ENCODE results near the gene LRP6.
"Not testable (repeated sequence)": the region's sequence is repeated elsewhere in the genome, so short reads cannot be mapped to it uniquely, and the experiment has no call there.

LRP6 gene

DNA sequence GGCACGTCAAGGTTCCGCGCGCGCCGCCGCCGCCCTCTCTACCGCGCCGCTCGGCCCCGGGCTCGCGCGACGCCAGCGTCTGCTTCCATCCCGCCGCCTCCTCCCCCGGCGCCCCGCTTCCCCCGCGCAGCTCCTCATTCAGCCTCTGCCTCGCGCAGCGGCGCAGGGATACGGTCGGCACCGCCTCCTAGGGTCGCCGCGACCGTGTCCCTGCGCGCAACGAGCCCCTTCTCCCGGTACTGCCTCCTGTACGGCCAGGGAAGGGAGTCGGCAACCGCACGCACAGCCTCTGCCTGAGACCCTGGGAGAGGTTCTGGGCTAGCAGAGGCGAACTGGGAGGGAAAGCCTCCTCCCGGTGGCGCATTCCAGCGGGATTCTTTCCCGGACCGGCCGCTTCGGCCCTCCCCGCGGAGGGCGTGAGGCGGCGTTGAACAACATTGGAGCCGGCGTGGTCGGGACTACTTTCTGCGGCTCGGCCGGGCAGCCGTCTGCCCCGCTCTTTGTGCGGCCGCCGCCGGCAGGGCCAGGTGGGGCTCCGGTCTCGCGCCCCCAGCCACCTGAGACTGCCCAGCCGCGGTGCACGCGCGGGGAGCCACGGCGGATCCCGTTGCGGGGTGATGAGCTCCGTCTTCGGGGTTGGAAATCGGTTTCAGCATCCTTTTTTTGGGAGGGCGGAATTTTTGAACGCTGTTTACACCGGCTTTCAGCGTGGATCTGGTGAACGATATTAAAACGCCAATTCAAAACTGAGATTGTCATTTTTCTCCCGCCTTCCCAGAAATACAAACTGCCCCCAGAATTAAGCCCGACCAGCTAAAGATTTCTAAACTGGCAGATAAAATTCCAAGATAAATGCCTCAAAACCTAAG, at the start of gene LRP6:
Gene LRP6 (minus strand): TSS at position 172 of the 869 bp plus-strand sequence. CDS start 309 bp downstream, outside the sequence.
- DNase-seq (ENCODE audit: low read depth in 2 of 2, low spot score in 1 of 2) = peak; percentile 39 to 52

DNA sequence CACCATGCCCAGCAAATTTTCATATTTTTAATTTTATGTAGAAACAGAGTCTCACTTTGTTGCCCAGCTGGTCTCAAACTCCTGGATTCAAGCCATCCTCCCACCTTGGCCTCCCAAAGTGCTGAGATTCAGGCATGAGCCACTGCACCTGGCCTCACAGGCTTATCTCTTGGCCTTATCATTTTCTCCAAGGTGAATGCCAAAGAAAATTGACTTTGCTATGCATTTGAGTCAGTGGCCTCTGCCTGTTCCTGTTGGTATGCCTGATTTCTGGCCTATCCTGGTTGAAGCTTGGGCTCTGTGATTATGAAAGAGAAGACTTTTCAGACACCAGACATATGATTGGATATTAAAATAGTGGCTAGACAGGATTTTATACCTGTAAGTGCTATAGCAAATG, 49.0 kb upstream of the LRP6 start:
- DNase-seq (ENCODE audit: low read depth in 2 of 2, low spot score in 1 of 2) = no peak

DNA sequence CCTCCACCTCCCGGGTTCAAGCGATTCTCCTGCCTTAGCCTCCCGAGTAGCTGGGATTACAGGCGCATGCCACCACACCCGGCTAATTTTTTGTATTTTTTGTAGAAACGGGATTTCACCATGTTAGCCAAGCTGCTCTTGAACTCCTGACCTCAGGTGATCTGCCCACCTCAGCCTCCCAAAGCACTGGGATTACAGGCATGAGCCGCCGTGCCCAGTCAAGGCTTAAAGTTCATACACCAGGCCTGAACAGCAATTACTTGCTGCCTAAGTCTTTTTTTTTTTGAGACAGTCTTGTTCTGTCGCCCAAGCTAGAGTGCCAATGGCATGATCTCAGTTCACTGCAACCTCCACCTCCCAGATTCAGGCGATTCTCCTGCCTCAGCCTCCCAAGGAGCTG, 43.9 kb upstream of the LRP6 start:
- not testable (repeated sequence) for DNase-seq (ENCODE audit: low read depth in 2 of 2, low spot score in 1 of 2)

DNA sequence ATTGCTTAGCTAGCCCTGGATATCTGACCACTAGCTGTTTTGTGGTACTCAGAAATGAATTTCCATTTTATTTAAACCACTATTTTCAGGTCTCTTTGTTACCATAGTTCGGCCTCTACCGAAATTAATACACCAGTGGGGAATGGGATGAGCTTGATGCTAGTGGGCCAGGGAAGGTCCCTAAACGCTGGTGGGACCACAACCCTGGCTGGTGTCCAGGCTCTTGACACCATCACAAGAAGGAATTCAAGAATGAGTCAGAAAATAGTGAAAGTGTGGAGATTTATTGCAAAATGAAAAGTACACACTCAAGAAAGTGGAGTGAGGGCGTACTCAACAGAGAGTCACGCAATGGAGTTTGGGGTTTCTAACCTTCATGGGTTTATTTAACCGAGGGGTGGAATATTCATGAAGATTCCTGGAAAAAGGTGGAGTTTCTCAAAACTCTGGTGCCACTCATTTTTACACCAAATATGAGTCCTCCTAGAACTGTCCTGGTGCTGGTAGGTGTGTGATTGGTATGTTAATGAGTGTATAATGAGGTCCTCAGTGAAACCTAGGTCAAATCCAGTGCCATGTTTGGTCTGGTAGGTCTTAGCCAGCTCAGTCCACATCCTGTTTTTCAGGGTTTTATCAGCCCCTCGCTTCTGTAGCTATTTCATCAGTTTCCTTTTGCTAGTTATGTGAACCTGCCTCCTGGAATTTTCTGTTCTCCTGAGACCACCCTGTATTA, 38.9 kb upstream of the LRP6 start:
- no peak for DNase-seq (ENCODE audit: low read depth in 2 of 2, low spot score in 1 of 2)

DNA sequence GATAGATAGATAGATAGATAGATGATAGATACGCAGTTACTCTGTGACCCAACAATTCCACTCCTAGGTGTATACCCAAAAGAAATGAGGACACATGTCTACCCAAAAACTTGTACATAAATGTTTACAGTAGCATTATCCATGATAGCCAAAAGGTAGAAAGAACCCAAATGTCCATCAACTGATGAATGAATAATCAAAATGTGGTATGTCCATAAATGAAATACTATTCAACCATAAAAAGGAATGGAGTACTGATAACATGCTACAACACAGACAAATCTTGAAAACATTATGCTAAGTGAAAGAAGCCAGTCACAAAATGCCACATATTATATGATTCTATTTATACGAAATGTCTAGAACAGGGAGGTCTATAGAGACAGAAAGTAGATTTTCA, 36.1 kb upstream of the LRP6 start:
- no peak for DNase-seq (ENCODE audit: low read depth in 2 of 2, low spot score in 1 of 2)

DNA sequence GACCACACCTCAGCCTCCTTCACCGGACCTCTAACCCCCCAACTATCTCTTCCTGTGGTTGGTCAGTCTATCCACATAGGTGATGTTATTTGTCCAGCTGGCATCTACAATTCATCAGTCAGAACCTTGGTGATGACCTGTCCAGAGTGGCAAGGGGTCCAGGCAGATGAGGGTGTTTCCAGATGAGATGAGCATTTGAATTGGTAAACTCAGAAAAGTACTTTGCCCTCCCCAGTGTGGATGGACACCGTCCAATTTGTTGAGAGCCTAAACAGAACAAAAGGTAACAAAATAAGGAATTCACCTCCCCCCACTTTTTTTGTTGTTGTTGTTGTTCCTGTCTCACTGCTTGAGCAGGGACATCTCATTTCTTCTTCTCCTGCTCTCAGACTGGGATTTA, 34.3 kb upstream of the LRP6 start:
- no peak for DNase-seq (ENCODE audit: low read depth in 2 of 2, low spot score in 1 of 2)

DNA sequence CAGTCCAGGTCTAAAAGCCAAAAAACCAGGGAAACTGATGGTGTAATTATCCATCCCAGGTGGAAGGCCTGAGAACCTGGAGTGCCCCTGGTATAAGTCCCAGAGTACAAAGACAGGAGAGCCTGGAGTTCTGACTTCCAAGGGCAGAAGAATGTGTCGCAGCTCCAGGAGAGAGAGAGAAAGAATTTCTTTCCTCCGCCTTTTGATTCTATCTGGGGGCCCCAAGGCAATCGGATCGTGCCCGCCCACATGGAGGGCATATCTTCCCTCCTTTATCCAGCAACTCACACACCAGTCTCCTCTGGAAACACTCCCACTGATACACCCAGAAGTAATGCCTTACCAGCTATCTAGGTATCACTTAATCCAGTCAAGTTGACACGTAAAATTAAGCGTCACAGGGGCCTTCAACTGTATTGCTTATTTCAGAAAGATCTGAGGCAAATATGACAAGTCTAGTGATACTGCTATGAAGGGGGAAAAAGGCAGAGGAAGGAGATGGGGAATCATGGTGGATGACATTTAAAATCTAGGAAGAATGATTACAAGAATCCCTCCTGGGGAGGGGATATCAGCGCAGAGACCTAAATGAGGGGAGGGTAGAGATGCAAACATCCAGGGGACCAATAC, 30.5 kb upstream of the LRP6 start:
- DNase-seq (ENCODE audit: low read depth in 2 of 2, low spot score in 1 of 2) = no peak

DNA sequence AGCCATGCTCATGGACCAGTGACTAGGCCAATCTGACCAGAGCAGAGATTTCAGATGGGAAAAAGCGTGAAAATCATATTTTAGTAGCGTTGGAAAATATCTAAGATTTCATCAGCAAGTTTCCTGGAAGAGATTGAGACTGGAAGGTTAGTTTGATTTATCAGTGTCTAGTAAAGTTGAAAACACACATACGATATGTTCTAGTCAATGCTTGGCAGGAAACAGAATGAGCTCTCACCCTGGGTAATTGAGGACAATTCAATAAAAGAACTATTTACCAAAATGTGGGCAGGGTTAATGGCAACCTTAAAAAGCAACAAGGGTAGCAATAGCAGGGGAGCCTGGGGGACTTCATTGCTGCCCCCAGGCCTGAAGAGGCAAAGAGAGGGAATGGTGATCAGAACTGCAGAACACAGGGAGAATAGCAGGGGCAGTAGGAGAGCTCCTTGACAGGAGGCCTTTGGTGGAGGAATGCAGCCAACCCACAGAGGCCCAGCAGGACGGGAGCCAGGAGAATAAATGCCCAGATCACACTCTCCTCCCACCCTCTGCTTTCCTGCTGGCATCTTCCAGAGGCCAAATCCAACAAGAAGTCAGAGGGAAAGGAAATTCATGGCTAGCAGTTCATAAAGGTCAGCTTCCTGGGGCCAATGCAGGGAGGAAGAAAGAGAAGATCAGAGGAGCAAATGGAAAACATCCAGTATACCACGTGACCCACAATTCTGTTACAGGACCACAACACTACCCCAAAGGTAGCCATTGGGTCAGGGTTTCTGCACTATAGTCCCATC, 27.6 kb upstream of the LRP6 start:
- no peak for DNase-seq (ENCODE audit: low read depth in 2 of 2, low spot score in 1 of 2)

DNA sequence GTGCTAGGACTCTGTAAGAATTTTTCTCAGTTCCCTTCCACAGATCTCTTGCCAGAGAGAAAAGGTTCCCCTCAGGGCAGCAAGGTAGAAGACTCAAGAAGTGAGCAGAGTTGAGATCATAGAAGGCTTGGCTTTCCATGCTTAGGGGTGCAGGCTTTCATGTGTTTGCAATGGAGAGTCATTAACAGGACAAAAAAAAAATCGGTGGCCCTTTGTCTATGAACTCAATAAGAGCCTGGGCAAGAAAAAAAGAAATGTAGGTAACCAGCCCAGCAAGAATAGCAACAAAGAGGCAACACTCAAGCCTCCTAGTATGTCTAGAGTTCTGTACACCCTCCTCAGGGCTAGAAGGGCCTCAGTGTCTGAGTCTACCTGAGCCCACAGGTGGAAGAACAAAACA, 23.4 kb upstream of the LRP6 start:
- DNase-seq (ENCODE audit: low read depth in 2 of 2, low spot score in 1 of 2) = no peak

DNA sequence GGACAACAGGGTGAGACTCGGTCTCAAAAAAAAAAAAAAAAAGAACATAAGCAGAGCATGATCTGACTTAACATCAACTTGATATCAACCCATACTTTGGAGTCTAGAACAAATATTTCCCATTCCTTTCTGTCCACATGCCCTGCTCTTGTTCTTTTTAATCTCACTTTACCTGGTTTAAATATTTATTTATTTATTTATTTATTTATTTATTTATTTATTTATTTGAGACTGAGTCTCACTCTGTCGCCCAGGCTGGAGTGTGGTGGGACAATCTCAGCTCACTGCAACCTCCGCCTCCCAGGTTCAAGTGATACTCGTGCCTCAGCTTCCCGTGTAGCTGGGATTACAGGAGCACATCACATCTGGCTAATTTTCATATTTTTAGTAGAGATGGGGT, 19.6 kb upstream of the LRP6 start:
- DNase-seq (ENCODE audit: low read depth in 2 of 2, low spot score in 1 of 2) = no peak

DNA sequence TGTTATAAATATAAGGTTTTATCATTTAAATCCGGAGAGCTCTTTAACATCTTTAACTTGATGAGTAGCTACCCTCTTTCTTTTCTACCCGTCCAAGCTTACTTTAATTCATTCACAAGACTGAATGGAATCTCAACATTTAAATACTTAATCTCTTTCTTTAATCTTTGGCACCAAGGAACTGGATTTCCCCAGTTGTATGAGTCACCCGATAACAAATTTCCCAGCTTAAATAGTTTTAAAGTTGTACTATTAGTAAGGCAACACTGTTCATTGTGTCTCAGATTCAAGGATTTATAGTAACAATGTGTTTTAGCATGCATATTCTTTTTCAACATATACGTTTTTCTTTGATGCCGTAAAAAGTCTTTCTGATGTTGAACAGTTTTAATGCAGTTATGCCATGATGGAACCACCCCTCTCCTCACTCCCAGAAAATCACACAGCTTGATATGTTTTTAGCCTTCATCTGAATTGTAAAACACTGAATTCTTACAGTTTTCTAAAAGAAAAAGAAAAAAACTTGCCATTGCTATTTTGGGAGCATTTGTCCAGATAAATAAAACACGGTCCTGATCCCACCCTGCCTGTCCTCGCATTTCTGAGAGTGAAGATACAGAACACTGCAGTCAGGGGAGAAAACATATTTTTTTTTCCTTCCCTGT, 16.0 kb upstream of the LRP6 start:
- DNase-seq (ENCODE audit: low read depth in 2 of 2, low spot score in 1 of 2) = no peak

DNA sequence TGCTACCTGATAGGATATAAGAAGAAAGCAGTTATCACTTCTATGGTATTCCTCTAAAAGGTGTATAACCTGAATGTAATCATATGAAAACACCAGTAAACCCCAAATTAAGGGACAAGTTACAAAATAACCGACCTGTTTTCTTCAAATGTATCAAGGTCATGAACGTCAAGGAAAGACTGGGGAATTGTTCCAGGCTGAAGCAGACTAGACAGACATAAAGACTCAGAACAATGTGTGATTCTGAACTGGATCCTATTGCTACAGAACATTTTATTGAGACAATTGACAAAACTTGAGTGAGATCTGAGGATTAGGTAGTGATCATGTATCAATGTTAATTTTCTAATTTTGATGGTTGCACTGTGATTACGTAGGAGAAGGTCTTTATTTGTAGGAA, 15.4 kb upstream of the LRP6 start:
- DNase-seq (ENCODE audit: low read depth in 2 of 2, low spot score in 1 of 2) = no peak

DNA sequence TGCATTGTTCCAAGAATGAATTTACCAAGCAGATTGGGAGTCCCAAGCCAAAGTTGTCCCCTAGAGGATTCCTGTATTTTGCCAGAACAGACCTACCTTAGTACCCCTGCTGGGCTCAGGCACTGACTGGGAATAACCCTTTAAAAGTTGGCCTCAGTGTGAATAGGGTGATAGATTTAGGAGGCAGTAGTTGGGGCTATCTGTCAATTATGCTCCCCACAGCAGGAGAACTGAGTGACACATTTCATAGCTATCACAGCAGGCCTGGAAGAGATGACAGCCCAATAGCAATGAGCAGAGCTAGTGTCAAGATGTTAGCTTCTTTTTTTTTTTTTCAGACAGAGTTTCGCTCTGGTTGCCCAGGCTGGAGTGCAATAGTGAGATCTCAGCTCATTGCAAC, 14.3 kb upstream of the LRP6 start:
- no peak for DNase-seq (ENCODE audit: low read depth in 2 of 2, low spot score in 1 of 2)

DNA sequence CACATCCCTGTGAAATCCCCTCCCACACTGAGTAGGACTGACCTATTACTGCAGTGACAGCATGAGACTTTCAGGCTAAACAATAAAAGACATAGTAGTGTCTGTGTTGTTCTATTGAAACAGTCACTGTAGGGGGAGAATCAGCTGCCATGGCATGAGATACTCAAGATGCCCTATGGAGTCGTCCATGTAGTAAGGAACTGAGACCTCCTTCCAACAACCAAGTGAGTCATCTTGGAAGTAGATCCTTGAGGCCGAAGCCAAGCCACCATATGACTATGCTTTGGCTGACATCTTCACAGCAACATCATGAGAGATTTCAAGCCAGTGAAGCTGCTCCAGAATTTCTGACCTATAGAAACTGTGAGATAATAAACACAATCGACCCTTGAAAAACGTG, 12.1 kb upstream of the LRP6 start:
- no peak for DNase-seq (ENCODE audit: low read depth in 2 of 2, low spot score in 1 of 2)

DNA sequence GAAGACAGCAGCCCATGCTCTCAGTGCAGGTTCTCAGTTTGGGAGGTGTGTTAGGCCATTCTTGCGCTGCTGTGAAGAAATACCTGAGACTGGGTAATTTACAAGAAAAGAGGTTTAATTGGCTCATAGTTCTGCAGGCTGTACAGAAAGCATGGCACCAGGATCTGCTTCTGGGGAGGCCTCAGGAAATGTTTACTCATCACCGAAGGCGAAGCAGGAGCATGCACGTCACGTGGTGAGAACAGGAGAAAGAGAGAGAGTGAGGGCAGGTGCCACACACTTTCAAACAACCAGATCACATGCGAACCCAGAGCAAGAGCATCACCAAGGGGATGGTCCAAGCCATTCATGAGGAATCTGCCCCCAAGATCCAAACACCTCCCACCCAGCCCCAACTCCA, 9.0 kb upstream of the LRP6 start:
- DNase-seq (ENCODE audit: low read depth in 2 of 2, low spot score in 1 of 2) = no peak

DNA sequence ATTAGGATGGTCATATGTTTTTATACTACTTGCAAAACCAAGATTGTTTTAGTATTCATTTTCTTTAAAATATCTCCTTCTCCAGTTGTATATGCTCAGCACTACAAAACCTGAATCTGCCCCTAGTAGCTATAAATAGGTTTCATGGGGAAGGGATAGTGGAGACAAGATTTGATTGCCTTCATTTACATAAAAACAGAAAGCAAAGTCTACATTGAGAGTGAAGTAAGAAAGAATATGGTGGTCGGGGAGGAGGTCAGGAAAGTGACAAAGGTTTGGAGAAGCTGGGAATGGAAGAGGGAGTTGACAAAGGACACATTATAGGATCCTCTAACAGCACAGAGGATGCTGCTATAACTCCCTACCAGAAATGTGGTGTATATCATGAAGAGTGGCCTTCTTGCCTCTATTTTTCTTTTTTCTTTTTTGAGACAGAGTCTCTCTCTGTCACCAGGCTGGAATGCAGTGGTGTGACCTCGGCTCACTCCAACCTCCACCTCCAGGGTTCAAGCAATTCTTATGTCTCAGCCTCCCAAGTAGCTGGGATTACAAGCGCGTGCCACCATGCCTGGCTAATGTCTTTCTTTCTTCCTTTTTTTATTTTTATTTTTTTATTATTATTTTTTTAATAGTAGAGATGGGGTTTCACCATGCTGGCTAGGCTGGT, 6.6 kb upstream of the LRP6 start:
- no peak for DNase-seq (ENCODE audit: low read depth in 2 of 2, low spot score in 1 of 2)

DNA sequence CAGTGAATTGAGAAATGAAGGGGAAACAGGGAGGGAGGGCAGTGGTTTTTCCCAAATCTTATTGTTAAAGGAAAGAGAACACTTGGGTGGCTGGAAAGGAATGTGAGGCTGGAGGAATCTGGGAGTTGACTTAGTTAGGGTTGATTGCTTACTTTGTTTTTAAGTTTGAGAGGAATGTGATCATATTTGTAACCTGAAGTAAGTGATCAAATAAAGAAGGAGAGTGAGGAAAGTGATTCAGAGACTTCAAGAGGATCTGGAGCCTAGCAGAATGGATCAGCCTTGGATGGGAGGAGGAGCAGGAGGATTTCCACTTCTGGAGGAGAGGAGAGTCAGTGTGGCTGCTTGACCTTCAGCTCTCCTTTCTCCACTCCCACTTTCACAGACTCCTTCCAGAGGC, 6.0 kb upstream of the LRP6 start:
- no peak for DNase-seq (ENCODE audit: low read depth in 2 of 2, low spot score in 1 of 2)

DNA sequence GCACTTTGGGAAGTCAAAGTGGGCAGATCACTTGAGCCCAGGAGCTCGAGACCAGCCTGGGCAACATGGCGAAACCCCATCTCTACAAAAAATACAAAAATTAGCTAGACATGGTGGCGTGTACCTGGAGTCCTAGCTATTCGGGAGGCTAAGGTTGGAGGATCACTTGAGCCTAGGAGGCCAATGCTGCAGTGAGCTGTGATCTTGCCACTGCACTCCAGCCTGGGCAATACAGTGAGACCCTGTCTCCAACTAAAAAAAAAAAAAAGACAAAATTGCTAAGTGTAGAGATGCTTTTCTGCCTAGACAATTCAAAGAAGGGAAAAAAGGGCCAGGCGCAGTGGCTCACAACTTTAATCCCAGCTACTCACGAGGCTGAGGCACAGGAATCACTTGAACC, 3.4 kb upstream of the LRP6 start:
- no peak for DNase-seq (ENCODE audit: low read depth in 2 of 2, low spot score in 1 of 2)

DNA sequence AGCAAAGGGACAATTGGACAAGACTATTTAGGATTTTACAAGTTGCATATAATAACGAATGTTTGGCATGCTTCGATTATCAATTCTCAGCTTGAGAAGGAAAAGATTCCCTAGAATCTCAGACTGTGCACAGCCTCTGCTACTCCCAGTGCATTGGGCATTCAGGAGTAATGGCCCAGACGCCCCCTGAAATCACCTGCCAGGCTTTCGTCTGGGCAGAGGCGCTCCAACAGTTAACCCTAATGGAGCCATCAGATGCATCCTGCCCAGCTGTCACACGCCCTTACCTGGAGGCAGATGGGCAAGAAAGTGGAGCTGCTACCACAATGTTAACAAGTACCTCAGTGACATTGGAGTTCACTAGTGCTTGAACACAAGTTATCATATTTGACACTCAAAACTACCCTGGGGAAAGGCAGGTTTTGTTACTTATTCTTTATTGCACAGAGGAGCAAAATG, 927 bp upstream of the LRP6 start:
- no peak for DNase-seq (ENCODE audit: low read depth in 2 of 2, low spot score in 1 of 2)

DNA sequence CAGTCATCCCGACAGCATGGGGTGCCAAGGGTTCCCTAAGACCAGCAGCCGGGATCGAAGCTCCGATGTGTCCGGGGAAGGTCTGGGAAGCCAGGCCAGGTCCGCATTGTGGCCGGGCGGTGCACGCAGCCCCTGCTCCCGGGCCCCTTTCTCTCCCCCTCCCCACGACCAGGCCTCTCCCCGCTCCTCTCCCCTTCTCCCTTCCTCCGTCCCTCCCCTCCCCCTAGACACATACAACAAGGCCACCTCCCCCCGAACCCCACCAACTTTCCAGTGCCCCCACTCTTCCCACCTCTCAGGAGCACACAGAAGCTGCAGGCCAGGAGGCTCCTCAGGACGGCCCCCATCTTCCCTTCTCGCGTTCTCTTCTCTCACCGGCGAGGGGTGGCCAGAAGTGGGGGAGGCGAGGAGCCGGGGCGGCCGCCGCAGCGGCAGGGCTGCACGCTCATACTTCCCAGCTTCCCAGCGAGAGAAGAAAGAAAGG, 413 bp downstream of the LRP6 start:
- no peak for DNase-seq (ENCODE audit: low read depth in 2 of 2, low spot score in 1 of 2)

Data from stimulated activated CD8-positive, alpha-beta memory T cell treated with anti-CD3 and anti-CD28 coated beads, Interleukin-4, amount 100 ng/mL, for 4 hours (primary cell).